Mesothelial cell of epicardium (in vitro differentiated cells): Measurements from ENCODE around the gene ADAMTS7. TPM values are rescaled to one million over a fixed set of nuclear protein-coding genes. Genes with fewer than 3 reads are reported as not detected.
"Not testable (repeated sequence)": the region's sequence is repeated elsewhere in the genome, so short reads cannot be mapped to it uniquely, and the experiment has no call there.

ENCODE experiments used
- DNase-seq, 2 experiments: peaks; one replicate each; pipeline ENCODE4 v3.0.0; 2021; ENCODE audit warnings: low spot score in 2 of 2; ENCODE audit not compliant: unreplicated experiment in 2 of 2
- H3K27ac Mint-ChIP-seq: 2 replicates; pipeline ENCODE4 v1.8.0; 2021; ENCODE audit warnings: mixed read lengths
- H3K27me3 Mint-ChIP-seq: 2 replicates; pipeline ENCODE4 v1.8.0; 2021; ENCODE audit warnings: low read depth, mixed read lengths
- H3K36me3 Mint-ChIP-seq: 2 replicates; pipeline ENCODE4 v1.8.0; 2021; ENCODE audit warnings: mixed read lengths
- H3K4me1 Mint-ChIP-seq: 2 replicates; pipeline ENCODE4 v1.8.0; 2021; ENCODE audit warnings: mixed read lengths
- H3K4me3 Mint-ChIP-seq: 2 replicates; pipeline ENCODE4 v1.8.0; 2021; ENCODE audit warnings: mild to moderate bottlenecking, moderate library complexity, mixed read lengths
- H3K9me3 Mint-ChIP-seq: 2 replicates; pipeline ENCODE4 v1.8.0; 2021; ENCODE audit warnings: mixed read lengths
- total RNA-seq: library from RNA; stranded (reverse); gene quantifications from 3 replicates; pipeline ENCODE4 v1.2.1, GENCODE V29; 2021
- TF ChIP-seq, protein P1 (sequence below): fragments of 200-600 bp; sonication (generic); IDR thresholded peaks from one replicate; pipeline ENCODE4 v1.5.0; 2021; ENCODE audit warnings: antibody characterized with exemption; ENCODE audit not compliant: unreplicated experiment

The ADAMTS7 gene
- total RNA-seq, 1 donor from 2014 or later: 101 TPM

DNA sequence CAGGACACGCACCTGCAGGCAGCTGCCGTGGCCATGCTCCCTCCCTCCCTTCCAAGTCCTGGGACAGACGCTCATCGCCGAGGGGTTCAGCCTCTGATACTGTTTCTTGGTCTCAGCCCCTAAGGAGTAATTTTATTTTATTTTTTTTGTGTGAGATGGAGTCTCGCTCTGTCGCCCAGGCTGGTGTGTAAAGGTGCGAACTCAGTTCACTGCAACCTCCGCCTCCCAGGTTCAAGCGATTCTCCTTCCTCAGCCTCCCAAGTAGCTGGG lies 53.7 kb downstream of the ADAMTS7 start:
- no peaks in the 10 kb centered on the region for H3K4me1 Mint-ChIP-seq
- H3K9me3 Mint-ChIP-seq: no peaks in the 10 kb centered on the region
- peaks cover 1% of the 10 kb centered on the region for H3K36me3 Mint-ChIP-seq
- no peak overlapping the region for H3K4me3 Mint-ChIP-seq
- TF ChIP-seq, protein P1, sequence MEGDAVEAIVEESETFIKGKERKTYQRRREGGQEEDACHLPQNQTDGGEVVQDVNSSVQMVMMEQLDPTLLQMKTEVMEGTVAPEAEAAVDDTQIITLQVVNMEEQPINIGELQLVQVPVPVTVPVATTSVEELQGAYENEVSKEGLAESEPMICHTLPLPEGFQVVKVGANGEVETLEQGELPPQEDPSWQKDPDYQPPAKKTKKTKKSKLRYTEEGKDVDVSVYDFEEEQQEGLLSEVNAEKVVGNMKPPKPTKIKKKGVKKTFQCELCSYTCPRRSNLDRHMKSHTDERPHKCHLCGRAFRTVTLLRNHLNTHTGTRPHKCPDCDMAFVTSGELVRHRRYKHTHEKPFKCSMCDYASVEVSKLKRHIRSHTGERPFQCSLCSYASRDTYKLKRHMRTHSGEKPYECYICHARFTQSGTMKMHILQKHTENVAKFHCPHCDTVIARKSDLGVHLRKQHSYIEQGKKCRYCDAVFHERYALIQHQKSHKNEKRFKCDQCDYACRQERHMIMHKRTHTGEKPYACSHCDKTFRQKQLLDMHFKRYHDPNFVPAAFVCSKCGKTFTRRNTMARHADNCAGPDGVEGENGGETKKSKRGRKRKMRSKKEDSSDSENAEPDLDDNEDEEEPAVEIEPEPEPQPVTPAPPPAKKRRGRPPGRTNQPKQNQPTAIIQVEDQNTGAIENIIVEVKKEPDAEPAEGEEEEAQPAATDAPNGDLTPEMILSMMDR: no peak
- no peak for DNase-seq
- no peaks in the 10 kb centered on the region for H3K27me3 Mint-ChIP-seq
- H3K27ac Mint-ChIP-seq: no peak overlapping the region

DNA sequence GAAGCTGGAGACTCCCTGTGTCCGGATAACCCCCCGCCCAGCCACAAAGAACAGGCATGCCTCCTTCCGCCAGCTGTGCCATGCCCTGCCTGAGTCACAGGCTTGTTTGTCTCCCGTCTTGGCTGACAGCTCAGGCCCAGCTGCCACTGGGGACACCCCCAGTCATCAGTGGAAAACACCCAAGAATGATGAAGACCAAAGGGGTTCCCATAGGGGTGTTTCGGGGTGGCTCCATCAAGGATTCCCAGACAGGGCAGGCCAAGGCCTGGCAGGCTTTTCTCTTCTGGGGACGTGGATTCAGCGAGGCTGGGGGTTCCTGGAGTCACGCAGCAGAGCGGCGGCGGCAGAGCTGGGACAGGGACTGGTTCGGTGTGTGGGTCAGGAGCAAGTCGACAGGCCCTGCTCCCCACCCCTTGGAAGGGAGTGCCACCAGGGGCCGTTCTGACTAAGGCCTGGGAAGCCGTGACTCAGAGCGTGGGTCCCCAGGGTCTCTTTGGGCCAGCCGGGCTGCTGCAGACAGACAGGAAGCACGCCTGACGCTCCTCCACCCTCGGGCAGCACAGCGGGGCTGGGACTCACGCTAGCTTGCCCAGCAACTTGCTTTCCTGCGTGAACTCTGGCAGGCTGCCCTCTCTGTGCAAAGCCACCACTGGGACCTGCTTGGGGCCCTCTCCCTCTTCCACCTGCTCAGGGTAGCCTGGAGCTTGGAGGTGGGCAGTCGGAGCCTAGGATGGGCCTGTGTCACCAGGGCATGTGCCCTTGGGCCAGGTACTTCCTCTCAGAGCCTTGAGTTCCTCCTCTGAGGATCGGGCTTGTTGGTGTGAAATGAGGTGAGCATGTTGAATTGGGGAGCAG lies 54.3 kb downstream of the ADAMTS7 start:
- H3K27me3 Mint-ChIP-seq, H3K9me3 Mint-ChIP-seq, H3K4me3 Mint-ChIP-seq, H3K36me3 Mint-ChIP-seq, H3K27ac Mint-ChIP-seq, DNase-seq, H3K4me1 Mint-ChIP-seq: not testable (repeated sequence)

DNA sequence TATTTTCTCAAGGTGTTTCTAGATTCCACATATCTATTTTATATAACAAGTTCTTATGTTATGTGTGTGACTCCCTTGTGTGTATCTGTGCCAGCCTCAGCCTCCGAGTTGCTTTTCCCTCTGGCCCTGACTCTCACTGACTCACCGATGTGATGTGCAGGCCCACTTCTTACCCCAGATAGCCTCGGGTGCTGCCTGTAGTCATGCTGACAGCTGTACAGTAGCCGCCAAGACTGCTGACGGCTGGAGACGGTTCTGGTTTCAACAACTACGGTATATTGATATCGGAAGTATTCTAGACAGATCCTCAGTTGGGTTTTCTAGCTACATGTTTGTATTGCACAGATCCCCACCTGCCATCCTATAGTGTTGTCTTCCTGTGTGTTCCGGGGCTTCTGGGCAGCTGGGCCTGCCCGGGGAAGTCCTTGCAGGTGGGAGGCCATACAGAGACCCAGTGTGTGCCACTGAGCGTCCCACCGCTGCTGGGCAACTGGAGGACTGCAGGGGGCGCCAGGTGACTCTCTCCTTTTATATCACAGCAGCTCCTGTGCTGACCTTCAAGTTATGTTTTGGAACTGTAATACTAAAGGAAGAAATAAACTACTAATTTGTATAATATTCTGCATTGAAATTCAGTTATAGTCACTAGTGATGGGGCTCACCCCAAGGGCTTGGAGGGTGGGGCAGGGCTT lies 55.2 kb downstream of the ADAMTS7 start:
- H3K27ac Mint-ChIP-seq, H3K4me3 Mint-ChIP-seq, H3K36me3 Mint-ChIP-seq, H3K27me3 Mint-ChIP-seq, H3K9me3 Mint-ChIP-seq, DNase-seq, H3K4me1 Mint-ChIP-seq: not testable (repeated sequence)
- TF ChIP-seq, protein P1: peak; percentile 25

DNA sequence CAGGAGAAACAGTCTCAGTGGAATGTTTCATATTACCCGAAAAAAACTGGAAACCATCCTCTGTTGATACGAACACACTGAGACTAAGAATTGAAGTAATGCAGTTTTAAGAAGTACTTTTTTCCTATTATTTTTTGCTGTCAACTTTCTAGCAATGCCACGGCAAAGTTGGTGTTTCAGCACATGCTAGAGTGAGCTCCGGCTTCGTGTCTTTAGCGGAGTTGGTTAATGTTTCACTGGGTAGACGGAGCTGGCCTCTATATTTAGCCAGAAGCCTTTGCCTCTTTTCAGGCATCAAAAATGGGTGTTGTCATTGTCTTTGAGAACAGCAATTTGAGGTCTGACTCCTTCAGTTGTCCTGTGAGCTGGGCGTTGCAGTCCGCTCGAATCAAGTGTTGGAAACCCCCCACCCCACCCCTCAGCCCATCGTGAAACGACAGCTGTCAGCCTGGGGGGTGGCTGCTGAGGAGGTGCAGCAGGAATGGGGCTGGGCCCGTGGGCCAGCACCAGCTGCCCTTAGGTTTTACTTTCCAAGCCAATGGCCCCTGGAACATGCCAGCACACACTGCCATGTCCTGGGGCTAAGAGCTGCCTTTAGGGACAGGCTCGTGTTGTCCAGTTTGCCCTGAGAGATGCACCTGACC lies 56.5 kb downstream of the ADAMTS7 start:
- H3K27ac Mint-ChIP-seq, H3K36me3 Mint-ChIP-seq, H3K4me1 Mint-ChIP-seq, H3K9me3 Mint-ChIP-seq, H3K4me3 Mint-ChIP-seq, H3K27me3 Mint-ChIP-seq, DNase-seq: not testable (repeated sequence)

DNA sequence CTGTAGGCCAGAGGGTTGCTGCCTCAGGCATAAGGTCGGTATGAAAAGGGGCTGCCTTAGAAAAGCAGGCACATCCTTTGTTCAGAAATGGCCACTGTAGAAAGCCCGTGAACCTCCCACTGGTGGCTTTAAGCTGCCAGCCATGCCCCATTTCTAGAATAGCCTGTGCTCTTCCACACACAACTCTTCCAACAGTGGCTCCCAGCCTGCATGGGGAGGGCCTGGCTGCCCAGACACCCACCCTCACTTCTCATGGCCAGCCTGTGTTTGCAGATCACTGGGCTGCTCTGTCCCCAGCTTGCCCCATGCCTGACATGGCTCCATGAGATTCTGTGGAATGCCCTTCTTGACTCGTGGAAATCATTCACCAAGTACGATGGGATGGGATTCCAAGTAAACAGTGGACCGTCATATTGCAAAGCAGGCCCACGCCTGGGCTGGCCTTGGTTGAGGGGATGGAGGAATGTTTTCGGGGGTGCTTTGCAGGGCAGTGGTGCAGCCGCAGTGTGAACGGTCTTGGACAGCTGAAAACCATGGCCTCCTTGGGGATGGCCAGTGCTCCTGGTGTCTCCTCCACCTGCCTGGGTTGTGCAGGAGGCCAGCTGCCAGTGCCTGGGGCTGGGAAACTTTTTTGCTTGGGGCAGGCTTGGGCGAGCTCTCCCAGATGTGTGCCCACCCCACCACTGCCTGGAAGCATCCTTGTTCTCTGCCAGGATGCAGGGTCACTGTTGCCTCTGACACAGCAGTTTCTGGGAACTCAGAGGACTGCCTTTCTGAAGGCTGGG lies 57.3 kb downstream of the ADAMTS7 start:
- H3K4me1 Mint-ChIP-seq, H3K27me3 Mint-ChIP-seq, H3K27ac Mint-ChIP-seq, H3K9me3 Mint-ChIP-seq, H3K4me3 Mint-ChIP-seq, DNase-seq, H3K36me3 Mint-ChIP-seq: not testable (repeated sequence)

DNA sequence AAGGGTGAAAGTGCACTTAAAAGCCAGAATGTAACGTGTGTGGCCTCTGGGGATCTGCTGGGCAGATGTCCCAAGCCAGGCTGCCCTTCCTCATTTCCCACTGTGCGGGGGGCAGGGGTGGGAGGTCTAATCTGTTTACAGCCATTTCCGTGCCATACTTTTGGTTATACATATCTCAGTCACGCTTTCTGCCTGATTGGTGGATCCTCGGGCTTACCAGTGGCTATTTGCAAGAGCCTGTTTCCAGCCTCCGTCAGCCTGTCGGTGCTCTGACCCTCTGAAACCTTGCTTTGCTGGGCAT lies 58.0 kb downstream of the ADAMTS7 start:
- not testable (repeated sequence) for H3K4me1 Mint-ChIP-seq, H3K9me3 Mint-ChIP-seq, DNase-seq, H3K36me3 Mint-ChIP-seq, H3K4me3 Mint-ChIP-seq, H3K27me3 Mint-ChIP-seq, H3K27ac Mint-ChIP-seq

DNA sequence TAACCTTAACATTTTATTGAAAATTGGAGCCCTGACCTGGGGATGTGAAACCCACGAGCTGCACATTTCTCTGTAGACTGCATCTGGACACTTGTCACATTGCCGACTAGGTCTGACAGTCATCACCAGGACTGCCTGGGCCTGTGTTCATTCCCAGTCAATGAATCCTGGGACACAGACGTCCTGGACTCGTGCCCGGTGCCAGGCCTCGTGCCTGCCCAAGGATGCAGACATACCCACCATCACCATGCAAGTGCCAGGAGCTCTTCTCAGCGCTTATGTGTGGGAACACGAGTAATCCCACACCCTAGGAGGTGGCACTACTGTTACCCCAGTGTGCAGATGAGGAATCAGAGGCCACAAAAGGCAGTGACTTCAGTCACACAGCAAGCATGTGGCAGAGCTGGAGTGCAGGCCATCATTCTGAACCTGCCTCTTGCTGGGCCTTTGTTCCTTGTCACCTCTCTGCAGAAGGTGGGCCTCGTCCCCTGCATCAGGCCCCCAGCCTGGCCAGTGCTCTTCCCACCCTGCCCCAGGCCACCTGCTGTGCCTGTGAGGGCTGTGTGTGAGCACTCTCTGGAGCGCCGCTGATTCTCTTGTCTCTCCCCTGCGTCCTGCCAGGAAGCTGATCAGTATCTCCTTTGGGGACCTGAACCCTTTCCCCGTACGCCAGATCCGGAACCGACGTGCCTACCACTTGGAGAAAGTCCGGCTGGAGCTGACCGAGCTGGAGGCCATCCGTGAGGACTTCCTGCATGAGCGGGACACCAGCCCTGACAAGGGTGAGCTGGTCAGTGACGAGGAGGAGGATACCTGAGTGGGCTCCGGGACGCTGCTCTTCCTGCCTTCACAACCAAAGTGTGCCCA lies 58.5 kb downstream of the ADAMTS7 start:
- Mint-ChIP-seq H3K27ac (no peak overlapping the region), H3K27me3 (peaks cover 5% of the 10 kb centered on the region), H3K9me3 (no peaks in the 10 kb centered on the region), H3K36me3 (peaks cover 1% of the 10 kb centered on the region), H3K4me1 (peaks cover 4% of the 10 kb centered on the region), H3K4me3 (no peak overlapping the region)
- DNase-seq: no peak
- TF ChIP-seq, protein P1: no peak
